ENCODE measurements around the gene ZBTB22.

DNA sequence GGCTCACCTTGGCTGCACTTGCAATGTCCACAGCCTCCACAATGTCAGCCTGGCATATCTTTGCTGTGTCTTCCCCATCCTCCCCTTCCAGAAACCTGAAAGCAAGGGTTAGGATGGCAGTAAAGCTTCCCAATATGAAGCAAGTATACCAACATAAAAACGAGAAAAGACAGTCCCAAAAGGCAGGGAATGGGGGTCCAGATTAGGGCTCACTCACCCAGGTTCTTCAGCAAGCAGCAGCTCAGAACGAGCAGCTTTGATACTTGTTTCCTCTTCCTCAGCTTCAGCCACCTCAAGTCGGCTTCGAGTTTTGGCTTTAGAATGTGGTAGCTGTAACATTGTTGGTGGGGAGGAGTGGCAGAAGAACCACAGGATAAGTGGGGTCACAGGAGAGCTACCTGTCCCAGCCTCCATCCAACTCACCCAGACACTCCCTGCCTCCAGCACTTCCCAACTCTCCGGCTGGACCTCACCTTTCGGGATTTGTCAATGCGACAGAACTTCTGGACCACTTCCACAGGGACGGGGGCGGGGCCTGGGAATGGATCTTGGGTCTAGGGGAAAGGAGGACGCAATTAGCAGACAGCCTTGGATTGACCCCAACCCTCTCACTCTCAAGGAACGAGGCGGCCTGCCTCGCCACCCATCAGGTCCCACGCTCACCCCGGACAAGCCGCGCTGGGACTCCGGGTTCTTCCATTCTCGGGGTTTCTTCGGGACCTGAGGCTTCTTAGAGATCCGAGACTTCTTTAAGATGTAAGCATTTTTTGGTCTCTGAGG lies 29.2 kb downstream of the ZBTB22 start:
- no peak for TF ChIP-seq POLR2AphosphoS5 (IDR thresholded peaks at IDR 0.05; ENCODE audit: borderline replicate concordance, low read depth, low read length)
- TF ChIP-seq EZH2 (IDR thresholded peaks at IDR 0.05): no peak
- no peak for TF ChIP-seq FOXP2 (optimal IDR thresholded peaks at IDR 0.05; ENCODE audit: control extremely low read depth, extremely low read length, insufficient read depth)

Data from SK-N-MC (cell line).